Mesendoderm (in vitro differentiated cells): Measurements from ENCODE around the gene MRPS11.
"Not testable (repeated sequence)": the region's sequence is repeated elsewhere in the genome, so short reads cannot be mapped to it uniquely, and the experiment has no call there.

Experiments
- DNase-seq: peaks from one replicate; pipeline ENCODE4 v3.0.0; 2013
- H2AK5ac ChIP-seq: 2 replicates; pipeline ENCODE4 v1.6.1; 2013; ENCODE audit warnings: low read length, inconsistent platforms
- H2BK120ac ChIP-seq: 2 replicates; pipeline ENCODE4 v1.6.1; 2013; ENCODE audit warnings: low read depth, mild to moderate bottlenecking, low read length, moderate library complexity, mixed read lengths
- H2BK15ac ChIP-seq: replicated peaks from 2 replicates; pipeline ENCODE4 v1.6.1; 2013; ENCODE audit warnings: low read depth, mild to moderate bottlenecking, moderate library complexity
- H2BK5ac ChIP-seq: 2 replicates; pipeline ENCODE4 v1.6.1; 2013; ENCODE audit warnings: low read length, inconsistent platforms
- H3K18ac ChIP-seq: 2 replicates; pipeline ENCODE4 v1.6.1; 2013; ENCODE audit warnings: mild to moderate bottlenecking, low read length, mixed read lengths
- H3K23ac ChIP-seq: one replicate; pipeline ENCODE4 v1.6.1; 2013; ENCODE audit warnings: low read length
- H3K27ac ChIP-seq: 2 replicates; pipeline ENCODE4 v1.5.1; 2013; ENCODE audit warnings: low read depth, mild to moderate bottlenecking, inconsistent platforms, low read length, moderate library complexity
- H3K27me3 ChIP-seq: 2 replicates; pipeline ENCODE4 v1.6.1; 2013; ENCODE audit warnings: low read length, control low read depth, mild to moderate bottlenecking, inconsistent platforms; ENCODE audit not compliant: insufficient read depth, poor library complexity
- H3K36me3 ChIP-seq: 2 replicates; pipeline ENCODE4 v1.6.1; 2013; ENCODE audit warnings: low read length, inconsistent platforms; ENCODE audit not compliant: control insufficient read depth, insufficient read depth
- H3K4ac ChIP-seq: one replicate; pipeline ENCODE4 v1.6.1; 2013; ENCODE audit warnings: low read depth, mild to moderate bottlenecking, low read length, moderate library complexity
- H3K4me1 ChIP-seq: 2 replicates; pipeline ENCODE4 v1.6.1; 2013; ENCODE audit warnings: low read depth, low read length, inconsistent platforms; ENCODE audit not compliant: control insufficient read depth
- H3K4me2 ChIP-seq: 2 replicates; pipeline ENCODE4 v1.6.1; 2013; ENCODE audit warnings: low read length
- H3K4me3 ChIP-seq: 2 replicates; pipeline ENCODE4 v1.5.1; 2013; ENCODE audit warnings: mild to moderate bottlenecking, low read length
- H3K56ac ChIP-seq: one replicate; pipeline ENCODE4 v1.6.1; 2013; ENCODE audit warnings: low read length
- H3K79me1 ChIP-seq: 2 replicates; pipeline ENCODE4 v1.6.1; 2013; ENCODE audit warnings: low read length, inconsistent platforms
- H3K79me2 ChIP-seq: 2 replicates; pipeline ENCODE4 v1.6.1; 2013; ENCODE audit warnings: mild to moderate bottlenecking, low read length; ENCODE audit not compliant: control insufficient read depth, insufficient read depth
- H3K9ac ChIP-seq: 2 replicates; pipeline ENCODE4 v1.6.1; 2013; ENCODE audit warnings: low read length, inconsistent platforms
- H4K5ac ChIP-seq: one replicate; pipeline ENCODE4 v1.6.1; 2013; ENCODE audit warnings: low read length
- H4K8ac ChIP-seq: one replicate; pipeline ENCODE4 v1.6.1; 2013; ENCODE audit warnings: low read depth, mild to moderate bottlenecking, control low read depth, low read length, moderate library complexity
- WGBS: extraction: QIAGEN DNeasy Blood & Tissue Kit; methylation state at CpG from one replicate; pipeline ENCODE4 v1.1.7; 2013; ENCODE audit warnings: low lambda C conversion rate, missing lambda C conversion rate; ENCODE audit not compliant: insufficient coverage; ENCODE audit errors: extremely low coverage; 5-methylcytosine and 5-hydroxymethylcytosine counted together

MRPS11 gene

GRCh38 chr15:88524094-88524493 lies 56.6 kb downstream of the MRPS11 start:
- no CpG with 5 or more reads among the region's 23 CpGs for WGBS
- H3K4me2 ChIP-seq, H4K8ac ChIP-seq, H2AK5ac ChIP-seq, H3K4me1 ChIP-seq, H2BK5ac ChIP-seq, H3K79me2 ChIP-seq, H3K27me3 ChIP-seq, H3K23ac ChIP-seq, H3K27ac ChIP-seq, H3K79me1 ChIP-seq, H4K5ac ChIP-seq, H2BK120ac ChIP-seq, H3K9ac ChIP-seq, H3K18ac ChIP-seq, H3K36me3 ChIP-seq, DNase-seq, H3K4me3 ChIP-seq, H2BK15ac ChIP-seq, H3K4ac ChIP-seq, H3K56ac ChIP-seq: not testable (repeated sequence)

GRCh38 chr15:88525418-88525817 lies 57.9 kb downstream of the MRPS11 start:
- DNase-seq, result no peak
- Histone ChIP-seq H3K56ac (no peak overlapping the region), H3K79me2 (no peaks in the 10 kb centered on the region), H3K23ac (no peak overlapping the region), H2BK120ac (no peak overlapping the region), H3K9ac (no peak overlapping the region), H3K27ac (no peak overlapping the region), H3K36me3 (no peaks in the 10 kb centered on the region), H2BK5ac (no peak overlapping the region), H3K18ac (no peak overlapping the region), H3K27me3 (no peaks in the 10 kb centered on the region), H4K5ac (no peak overlapping the region), H2BK15ac (no peak overlapping the region), H2AK5ac (no peak overlapping the region), H3K4me2 (no peak overlapping the region), H4K8ac (no peak overlapping the region), H3K4me3 (no peak overlapping the region), H3K79me1 (no peaks in the 10 kb centered on the region), H3K4ac (no peak overlapping the region), H3K4me1 (no peaks in the 10 kb centered on the region)

GRCh38 chr15:88526247-88526879 lies 58.9 kb downstream of the MRPS11 start:
- Histone ChIP-seq H3K56ac (no peak overlapping the region), H2AK5ac (no peak overlapping the region), H3K36me3 (peaks cover 3% of the 10 kb centered on the region)

GRCh38 chr15:88529021-88529630 lies 61.6 kb downstream of the MRPS11 start:
- Histone ChIP-seq H3K23ac (no peak overlapping the region), H3K4me1 (no peaks in the 10 kb centered on the region), H2BK120ac (no peak overlapping the region), H2BK5ac (no peak overlapping the region), H3K27ac (no peak overlapping the region), H3K27me3 (no peaks in the 10 kb centered on the region), H3K36me3 (peaks cover 3% of the 10 kb centered on the region), H4K5ac (no peak overlapping the region), H3K79me1 (no peaks in the 10 kb centered on the region), H3K79me2 (no peaks in the 10 kb centered on the region), H2BK15ac (no peak overlapping the region), H3K4me2 (no peak overlapping the region), H4K8ac (no peak overlapping the region), H3K56ac (no peak overlapping the region), H2AK5ac (no peak overlapping the region), H3K18ac (no peak overlapping the region), H3K9ac (no peak overlapping the region), H3K4ac (no peak overlapping the region), H3K4me3 (no peak overlapping the region)
- no peak for DNase-seq
- WGBS, result no CpG with 5 or more reads among the region's 1 CpG

More at GRCh38 chr15:88526247-88526879, 58.9 kb downstream of the MRPS11 start:
- no peak overlapping the region for H2BK5ac ChIP-seq
- H3K4me3 ChIP-seq, result no peak overlapping the region
- H4K5ac ChIP-seq, result no peak overlapping the region
- no peak overlapping the region for H3K27ac ChIP-seq
- H3K4ac ChIP-seq, result no peak overlapping the region
- no peaks in the 10 kb centered on the region for H3K79me1 ChIP-seq
- no peak for DNase-seq
- no peak overlapping the region for H2BK120ac ChIP-seq
- H2BK15ac ChIP-seq, result no peak overlapping the region
- H3K4me2 ChIP-seq, result no peak overlapping the region
- no peak overlapping the region for H3K18ac ChIP-seq
- H3K79me2 ChIP-seq, result no peaks in the 10 kb centered on the region
- no peaks in the 10 kb centered on the region for H3K4me1 ChIP-seq
- no peak overlapping the region for H4K8ac ChIP-seq
- H3K23ac ChIP-seq, result no peak overlapping the region
- no peaks in the 10 kb centered on the region for H3K27me3 ChIP-seq
- H3K9ac ChIP-seq, result no peak overlapping the region
